GM19023 (cell line): Measurements from ENCODE around the gene DYSF.
"Not testable (repeated sequence)": the region's sequence is repeated elsewhere in the genome, so short reads cannot be mapped to it uniquely, and the experiment has no call there.

ENCODE experiments used
- ATAC-seq: cut with Tn5 transposase; IDR thresholded peaks from one replicate; pipeline ENCODE4 v1.9.1; 2021; ENCODE audit warnings: mild to moderate bottlenecking, moderate library complexity; ENCODE audit not compliant: unreplicated experiment

Gene DYSF

DNA sequence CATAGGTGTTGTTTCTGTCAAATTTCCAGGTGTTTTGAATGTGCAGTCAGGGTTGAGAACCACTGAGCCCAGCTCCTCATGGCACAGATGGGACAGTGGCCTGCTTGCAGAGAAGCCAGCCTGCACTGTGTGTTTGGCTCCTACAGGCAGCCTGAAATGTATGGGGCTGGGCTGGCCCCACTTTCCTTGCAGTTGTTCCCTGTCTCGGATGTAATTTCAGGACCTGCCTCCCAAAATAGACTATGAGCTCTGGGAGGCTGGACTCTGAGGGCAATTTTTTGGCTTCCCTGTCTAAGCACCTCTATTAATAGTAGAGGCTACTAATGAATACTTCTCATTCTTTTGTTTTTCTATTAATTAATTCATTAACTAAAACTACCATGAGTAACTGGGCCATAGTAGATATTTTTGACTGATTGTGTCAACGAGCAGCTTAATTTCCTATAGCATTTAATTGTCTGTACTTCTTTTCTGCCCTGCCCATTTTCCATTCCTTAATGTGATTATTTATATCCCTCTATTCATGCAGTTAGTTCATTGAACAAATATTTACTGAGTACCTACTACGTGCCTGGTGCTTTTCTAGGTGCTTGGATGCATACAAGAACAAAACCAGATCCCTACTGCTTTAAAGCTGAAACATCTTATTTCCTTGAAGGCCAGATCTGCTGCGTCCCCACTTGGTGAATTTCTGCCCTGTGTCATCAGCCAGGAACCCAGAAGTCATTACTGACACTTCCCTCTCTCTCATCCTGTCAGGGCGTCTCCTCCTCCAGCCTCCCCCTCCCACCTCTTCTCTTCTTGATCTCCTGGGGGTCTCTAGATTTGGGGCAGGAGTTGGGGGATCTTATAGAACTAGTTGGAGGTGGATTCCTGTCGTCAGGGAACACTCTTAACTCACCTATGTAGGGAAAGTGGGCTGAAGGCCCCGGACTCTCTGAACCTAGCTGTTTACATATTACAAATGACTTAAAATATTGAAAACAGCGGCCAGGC is 16.3 kb downstream of the DYSF start:
- no peak for ATAC-seq

DNA sequence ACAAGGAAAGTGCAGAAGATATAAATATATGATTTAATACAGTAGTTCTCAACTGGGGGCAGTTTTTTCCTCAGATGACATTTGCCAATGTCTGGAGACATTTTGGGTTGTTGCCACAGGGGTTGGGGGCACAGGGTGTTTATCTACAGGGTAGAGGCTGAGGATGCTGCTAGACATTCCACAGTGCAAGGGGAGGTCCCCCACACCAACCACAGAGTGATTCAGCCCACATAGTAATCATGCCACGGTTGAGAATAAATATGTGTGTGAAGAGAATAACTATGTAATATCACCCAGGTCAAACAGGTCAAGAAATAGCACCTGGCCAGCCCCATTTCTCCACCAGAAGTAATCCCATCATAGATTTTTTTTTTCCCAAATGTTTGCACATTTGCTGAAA is 17.9 kb downstream of the DYSF start:
- no peak for ATAC-seq

DNA sequence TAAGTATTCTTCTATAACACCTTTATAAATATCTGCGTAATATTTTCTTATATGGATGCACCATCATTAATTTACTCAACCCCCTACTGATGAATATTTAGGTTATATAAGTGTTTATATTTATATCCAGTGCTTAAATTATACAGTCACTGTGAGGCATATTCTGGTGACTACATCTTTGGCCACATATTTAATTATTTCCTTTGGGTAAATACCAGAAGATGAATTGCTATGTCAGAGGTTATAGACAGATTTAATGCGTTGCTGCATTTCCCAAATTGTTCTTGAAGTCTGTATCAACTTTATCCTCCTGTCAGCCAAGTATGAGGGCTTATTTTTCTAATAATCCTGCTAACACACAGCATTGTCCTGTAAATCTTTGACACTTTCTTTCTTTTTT is 18.7 kb downstream of the DYSF start:
- no peak for ATAC-seq

DNA sequence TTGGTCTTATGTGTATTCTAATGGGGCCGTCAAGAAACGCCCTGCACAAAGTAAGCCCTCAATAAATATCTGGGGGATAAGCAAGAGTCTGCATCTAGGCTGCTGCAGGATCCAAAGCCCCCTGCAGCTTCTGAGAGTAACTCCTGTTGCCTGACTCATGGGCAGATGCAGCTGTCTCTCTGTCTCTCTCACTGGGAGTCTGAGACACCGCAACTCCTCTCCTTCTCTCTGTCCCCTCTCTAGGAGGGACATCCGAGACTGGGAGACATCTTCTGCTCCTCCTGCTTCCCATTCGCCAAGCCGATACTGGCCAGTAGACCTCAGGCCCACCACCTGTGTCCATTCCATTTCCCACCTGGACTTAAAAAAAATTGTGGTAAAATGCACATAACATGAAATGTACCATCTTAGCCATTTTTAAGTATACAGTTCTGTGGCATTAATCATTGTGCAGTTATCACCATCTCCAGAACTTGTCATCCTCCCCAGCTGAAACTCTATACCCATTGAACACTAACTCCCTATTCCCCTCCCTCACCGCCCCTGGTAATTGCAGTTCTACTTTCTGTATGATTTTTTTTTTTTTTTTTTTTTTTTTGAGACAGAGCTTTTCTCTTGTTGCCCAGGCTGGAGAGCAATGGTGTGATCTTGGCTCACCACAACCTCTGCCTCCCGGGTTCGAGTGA is 20.1 kb downstream of the DYSF start:
- no peak for ATAC-seq

DNA sequence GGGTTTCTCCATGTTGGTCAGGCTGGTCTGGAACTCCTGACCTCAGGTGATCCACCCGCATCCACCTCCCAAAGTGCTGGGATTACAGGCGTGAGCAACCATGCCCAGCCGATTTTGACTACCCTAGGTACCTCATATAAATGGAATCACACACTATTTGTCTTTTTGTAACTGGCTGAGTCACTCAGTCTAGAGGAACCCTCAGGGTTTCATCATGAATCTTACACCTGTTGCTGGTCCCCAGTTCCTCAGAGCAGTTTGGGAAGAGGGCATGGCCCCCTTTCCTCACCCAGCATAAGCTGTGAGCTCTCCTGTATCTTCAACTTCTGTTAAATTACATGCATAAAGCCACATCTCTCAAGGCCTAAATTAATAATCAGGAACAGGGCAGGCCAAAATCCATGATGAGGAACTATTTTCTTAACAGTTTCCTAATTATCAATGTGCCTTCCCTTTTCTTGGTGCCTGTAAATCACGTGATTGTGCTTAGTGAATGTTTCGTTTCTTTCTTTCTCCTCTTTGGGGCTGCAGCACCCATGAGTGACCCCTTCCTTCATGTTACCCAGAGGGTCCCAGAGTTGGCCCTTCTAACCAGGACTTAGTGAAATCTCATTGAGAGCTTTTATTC is 20.9 kb downstream of the DYSF start:
- no peak for ATAC-seq

DNA sequence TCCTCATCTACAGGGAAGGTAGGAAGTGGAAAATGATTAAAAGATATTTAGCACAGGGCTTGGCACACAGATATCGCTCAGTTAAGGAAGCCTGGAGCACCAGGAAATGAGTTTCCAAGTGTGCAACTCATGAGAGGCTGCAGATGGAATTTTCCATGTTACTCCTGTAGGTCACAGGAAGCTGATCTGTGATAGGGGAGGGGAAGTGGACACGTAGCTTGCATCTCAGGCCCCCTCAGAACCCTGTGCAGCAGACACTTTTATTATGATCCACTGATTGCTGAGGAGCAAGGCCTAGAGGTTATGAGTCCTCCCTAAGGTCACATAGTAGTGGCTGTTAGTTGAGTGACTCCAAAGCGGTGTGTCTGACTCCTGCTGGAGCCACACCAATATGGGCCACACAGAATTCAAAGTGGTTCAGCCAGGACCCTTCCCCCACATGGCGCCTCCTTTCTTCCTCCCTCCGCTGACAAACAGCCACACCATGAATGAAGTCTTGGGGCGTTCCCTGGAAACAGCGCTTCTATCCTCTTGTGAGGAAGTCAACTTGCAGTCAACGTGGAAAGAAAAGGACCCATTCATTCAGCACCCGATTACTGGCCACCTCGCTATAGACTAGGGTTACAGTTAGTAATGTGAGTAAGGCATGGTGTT is 21.5 kb downstream of the DYSF start:
- ATAC-seq, result no peak

DNA sequence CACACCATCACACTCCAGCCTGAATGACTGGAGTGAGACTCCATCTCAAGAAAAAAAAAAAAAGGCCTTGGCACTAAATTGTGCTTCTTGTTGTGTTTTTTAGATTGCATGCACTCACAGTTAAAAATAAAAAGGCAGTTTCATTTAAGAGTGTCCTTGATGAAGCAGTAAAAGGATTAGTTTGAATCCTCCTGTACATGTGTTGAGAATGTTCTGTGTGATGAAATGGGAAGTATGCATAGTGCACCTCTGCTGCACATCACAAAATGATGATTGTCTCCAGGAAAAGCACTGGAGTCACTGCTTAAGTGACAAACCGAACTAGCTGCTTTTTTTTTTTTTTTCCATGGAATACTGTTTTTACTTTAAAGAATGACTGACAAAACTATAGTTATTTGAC is 23.1 kb downstream of the DYSF start:
- ATAC-seq, result no peak

DNA sequence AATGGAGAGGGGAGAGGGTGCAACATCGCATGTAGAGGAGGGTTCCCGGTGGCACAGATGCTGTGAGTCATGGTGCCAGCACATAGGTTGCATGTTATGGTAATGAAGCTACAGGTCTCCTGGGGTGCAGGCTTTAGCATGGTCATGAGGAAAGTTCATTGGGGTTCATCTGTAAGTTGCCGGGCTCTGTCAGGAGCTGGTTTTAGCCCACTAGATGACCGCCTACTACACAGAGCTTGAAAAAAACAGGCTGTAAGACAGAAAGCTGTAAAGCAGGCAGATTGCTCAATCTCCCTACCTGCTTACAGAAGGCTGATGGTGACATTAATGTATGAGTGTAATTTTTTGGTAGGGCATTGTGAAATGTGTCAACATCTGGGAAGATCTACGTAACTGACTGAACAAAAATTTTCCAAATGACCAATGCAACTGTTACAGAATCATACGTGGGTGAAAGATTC is 23.9 kb downstream of the DYSF start:
- ATAC-seq, result no peak

DNA sequence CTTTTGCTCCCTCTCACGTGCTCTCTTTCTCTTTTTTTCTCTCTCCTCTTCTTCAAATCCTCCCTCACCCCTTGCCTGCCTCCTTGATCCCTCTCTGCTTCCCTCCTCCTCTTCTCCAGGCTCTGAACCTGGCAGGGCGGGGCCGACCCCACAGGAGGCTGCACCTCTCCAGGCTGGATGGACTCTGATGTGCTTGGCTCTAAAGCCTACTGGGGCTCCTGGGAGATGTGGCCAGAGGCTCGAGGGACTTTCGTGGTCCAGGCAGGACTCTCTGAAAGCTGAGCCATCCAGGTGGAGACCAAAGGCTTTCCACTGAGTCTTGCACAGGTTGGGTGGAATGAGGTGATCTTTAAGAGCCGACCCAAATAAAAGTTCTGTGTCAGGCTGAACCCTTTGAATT is 25.4 kb downstream of the DYSF start:
- ATAC-seq, result no peak

DNA sequence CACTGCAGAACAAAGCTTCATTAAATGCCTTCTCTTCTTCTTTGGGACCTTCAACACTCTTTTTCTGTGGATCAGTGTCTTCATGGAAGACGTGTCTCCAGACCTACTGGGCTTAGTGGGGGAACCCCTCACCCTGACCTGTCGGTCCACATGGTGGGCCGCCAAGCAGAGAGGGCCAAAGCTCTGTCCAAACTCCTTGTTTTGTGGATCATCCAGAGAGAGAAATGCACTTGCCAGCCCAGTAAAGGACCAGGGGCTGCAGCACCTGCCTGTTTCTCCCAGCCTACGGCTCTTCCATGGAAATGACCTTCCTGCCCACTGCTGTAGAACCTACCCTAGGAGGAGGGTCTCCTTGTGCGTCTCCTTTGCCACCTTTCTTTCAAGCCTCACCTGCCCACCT is 25.9 kb downstream of the DYSF start:
- ATAC-seq, result no peak

DNA sequence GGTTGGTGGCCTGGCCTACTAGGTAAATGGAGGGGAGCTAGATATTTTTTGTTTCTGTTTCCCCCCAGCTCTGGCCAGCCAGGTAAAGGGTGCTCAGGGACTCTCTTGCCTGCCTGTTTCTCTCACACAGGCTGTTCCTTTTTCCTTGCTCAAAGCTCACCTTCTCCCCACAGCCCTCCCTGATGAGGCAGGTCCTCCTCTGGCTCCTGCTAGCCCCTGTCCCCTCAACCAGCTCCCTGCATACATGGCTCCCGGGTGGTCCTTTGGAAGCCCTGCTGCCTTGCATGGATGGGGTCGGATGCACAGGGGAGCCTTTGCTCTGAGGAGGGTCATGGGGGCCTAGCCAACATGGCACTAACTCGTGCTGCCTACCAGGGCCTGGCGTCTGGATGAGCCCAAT is 27.8 kb downstream of the DYSF start:
- no peak for ATAC-seq

DNA sequence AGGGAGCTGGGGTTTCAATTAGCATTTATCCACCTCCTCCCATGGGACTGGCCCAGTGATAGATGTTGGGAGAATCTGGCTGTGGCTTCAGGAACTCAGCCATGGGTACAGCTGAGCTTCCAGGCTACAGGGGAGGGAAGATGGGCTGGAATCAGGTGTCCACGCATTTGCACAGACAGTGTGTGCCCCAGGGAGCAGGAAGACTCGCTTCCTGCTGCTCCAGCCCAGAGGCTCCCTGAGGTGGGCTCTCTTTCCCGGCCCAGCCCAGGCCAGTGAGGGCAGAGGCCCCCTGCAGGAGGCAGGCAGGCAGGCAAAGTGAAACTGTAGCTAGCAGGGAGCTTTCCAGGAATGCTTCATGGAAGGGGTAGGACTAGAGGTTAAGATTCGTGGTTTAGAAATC is 28.7 kb downstream of the DYSF start:
- no peak for ATAC-seq

DNA sequence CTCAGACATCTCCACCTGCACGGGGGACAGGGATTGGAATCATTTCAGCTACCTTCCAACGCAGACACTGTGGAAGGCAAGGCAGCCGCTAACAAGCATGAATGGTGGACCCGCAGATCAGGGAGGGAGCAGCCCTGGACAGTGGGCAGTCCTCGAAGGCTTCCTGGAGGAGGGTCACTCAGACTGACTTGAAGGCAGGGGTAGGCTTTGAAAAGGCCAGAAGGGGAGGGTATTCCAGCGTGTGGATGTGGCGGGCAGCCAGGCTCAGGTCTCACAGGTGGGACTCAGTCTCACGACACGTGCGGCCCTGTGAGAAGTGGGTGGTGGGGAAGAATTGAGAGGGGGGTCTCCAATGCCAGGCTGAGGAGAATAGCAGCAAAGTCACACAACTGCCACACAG is 29.9 kb downstream of the DYSF start:
- no peak for ATAC-seq

DNA sequence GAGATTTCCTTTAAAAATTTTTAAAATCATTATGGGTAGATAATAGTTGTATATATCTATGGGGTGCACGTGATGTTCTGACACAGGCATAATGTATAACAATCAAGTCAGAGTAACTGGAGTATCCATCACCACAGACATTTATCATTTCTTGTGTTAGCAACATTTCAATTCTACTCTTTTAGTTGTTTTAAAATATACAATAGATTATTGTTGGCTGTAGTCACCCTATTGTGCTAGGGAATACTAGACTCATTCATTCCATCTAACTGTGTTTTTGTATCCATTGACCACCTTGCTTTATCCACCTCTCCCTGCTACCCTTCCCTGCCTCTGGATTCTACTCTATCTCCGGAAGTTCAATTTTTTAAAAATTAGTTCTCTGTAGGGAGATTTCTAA is 31.0 kb downstream of the DYSF start:
- no peak for ATAC-seq

DNA sequence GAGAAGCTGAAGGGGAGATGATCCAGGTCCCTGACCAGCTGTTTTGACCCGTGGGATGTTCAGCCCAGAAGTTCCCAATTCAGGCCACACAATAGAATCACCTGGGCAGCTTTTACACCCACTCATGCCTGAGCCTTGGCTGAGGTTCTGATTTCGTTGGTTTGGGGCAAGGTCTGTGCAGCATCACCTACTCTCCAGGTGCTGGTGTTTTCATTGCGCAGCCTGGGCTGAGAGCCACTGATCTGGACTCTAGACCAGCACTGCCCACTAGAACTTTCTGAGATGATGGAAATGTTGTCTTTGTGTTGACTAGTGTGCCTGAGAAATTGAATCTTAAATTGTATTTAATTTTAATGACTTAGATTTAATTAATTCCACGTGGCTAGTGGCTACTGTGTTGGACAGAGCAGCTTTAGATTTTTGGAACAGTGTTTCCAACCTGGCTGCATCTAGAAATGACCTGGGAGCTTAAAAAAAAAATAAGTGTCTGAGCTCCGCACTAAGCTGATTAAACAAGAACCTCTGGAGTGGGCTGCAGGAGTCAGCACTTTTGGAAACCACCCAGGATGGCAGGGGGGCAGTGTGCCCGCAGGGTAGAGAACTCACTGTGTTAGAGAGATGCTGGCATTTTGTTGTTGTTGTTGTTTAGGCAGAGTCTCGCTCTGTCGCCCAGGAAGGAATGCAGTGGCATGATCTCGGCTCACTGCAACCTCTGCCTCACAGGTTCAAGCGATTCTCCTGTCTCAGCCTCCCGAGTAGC is 33.7 kb downstream of the DYSF start:
- ATAC-seq, result no peak

DNA sequence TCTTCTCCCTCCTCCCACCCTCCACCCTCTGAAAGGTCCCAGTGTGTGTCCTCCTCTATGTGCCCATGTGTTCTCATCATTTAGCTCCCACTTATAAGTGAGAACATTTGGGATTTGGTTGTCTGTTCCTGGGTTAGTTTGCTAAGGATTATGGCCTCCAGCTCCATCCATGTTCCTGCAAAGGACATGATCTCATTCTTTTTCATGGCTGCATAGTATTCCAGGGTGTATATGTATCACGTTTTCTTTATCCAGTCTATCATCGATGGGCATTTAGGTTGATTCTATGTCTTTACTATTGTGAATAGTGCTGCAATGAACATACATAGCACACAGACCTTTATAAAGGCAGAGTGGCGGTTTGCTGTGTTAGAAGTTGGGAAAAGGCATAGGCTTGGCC is 38.2 kb downstream of the DYSF start:
- not testable (repeated sequence) for ATAC-seq

DNA sequence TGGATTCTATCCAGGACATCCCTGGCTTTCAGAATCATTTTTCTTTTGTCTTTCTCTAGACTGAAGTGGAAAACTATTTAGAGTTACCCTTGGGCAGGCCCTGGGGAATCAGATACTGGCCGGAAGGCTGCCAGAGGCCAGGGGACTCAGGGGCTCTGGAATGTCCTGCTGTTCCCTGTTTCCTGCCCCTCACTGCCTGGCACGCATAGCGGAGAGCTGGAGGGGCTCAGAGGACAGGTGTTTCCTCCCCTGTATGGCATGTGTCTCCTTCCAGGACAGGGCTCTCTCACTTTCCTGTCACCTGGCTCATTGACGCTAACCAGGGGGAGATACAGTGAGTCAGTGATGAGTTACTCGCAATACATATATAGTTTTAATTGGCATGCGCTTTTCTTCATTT is 38.8 kb downstream of the DYSF start:
- ATAC-seq, result no peak

DNA sequence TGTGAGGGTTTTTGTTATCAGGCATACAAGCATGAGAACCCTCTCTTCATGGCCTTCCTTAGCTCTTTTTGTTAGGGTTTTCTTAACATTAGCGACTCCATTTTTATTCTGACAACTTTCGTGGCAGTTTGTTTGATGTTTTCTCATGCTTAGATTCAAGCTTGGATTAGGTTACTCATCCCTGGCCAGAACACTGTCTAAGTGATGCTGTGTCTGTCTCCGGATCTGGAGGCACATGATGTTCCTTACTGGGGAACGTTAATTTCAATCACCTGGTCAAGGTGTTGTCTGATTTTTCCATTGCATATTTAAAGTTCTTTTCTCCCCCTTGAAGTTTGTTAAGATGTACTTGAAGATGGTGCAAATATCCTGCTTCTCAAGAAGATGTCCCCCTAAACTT is 40.7 kb downstream of the DYSF start:
- ATAC-seq, result no peak

DNA sequence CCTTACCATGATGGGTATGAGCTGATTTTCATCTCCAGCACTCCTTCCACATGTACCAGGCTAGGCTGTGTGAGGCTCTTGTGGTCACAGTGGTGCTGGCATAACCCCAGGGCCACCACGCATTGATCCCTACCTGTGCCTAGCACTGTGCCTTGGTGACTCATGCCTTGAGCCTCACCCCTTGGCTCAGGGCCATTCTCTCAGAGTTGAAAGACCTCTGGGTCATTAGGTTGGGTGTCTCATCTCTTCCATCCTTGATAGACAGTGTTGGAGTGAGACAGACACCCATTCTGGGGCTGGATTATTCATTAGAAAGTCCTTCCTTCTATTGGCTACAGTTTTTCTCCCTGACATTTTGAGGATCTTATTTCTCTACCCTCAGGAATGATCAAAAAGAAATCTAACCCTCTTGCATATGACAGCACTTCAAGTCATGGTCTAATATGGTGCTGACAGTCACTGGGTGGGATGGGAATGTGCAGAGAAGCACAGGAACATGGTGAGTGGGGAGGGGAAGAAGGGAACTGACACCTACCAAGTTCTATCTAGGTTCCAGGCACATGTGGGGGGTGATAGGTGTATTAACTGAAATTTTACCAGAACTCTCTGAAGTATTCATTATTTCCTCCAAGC is 41.3 kb downstream of the DYSF start:
- no peak for ATAC-seq

DNA sequence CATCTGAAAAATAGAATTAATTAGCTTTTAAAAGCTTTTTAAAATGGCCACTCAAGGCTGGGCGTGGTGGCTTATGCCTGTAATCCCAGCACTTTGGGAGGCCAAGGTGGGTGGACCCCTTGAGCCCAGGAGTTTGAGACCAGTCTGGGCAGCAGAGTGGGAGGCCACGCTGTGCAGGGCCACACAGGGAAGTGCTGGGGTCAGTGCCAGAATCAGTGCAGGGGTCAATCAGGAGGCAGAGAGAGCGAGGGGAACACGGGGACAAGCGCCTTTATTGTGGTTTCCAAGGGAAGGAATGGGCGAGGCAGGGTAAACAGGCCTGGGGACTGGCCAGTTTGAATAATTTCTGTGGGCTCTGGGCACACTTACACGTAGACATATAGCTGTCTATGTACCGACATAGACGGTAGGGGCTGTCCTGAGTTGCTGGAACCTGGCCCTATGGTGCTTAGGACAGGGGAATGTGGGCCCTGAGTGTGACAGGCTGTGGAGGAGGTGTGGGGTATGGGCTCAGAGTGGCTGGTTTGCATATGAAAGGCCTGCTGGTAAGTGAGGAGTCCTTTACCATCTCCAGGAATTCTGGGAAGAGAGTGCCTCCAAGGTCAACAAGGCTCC is 42.9 kb downstream of the DYSF start:
- ATAC-seq, result no peak
